ELF-1 (cell line): ENCODE results near the gene VPS37C.

Experiments used
- DNase-seq: peaks from one replicate; pipeline ENCODE4 v3.0.0-alpha.2; 2016; ENCODE audit warnings: low read depth, low spot score

VPS37C gene

DNA sequence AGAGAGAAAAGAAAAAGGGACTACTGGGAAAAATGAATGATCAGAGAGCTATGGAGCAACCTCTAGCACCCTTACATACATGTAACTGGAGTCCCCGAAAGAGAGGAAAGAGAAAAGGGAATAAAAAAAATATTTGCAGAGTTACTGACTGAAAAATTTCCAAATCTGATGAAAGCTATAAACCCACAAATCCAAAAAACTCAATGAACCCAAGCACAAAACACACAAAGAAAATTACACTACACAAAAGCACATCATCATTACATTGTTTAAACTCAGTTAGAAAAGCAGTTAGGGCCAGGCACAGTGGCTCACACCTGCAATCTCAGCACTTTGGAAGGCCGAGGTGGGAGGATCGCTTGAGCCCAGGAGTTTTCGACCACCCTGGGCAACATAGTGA, 6.7 kb downstream of the VPS37C start:
- no peak for DNase-seq

DNA sequence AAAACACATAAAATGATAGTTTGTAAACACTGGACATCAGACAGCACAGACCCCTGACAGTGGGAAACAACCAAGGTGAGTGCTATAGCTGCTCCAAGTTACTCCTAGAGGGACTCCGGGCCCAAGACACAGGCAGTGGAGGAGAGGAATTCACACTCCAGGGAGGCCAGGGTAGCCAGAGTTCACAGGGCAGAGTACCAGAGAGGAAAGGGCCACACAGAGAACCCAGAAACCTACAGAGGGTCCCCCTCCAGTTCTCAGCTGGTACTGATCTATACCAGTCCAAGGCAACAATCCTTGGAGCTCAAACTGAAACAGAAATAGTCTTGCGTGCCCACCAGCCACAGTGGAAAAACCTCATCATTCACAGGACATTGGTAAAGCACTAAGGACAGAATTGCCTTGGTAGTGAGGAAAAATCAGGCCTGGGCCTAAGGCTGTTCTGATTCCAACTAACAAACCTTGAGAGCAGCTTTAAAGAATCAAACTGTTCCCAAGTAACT, 7.6 kb downstream of the VPS37C start:
- DNase-seq, result no peak

- DNase-seq, result no peak
These were observed 8.2 kb downstream of the VPS37C start for GRCh38 chr11:61152816-61153592.

DNA sequence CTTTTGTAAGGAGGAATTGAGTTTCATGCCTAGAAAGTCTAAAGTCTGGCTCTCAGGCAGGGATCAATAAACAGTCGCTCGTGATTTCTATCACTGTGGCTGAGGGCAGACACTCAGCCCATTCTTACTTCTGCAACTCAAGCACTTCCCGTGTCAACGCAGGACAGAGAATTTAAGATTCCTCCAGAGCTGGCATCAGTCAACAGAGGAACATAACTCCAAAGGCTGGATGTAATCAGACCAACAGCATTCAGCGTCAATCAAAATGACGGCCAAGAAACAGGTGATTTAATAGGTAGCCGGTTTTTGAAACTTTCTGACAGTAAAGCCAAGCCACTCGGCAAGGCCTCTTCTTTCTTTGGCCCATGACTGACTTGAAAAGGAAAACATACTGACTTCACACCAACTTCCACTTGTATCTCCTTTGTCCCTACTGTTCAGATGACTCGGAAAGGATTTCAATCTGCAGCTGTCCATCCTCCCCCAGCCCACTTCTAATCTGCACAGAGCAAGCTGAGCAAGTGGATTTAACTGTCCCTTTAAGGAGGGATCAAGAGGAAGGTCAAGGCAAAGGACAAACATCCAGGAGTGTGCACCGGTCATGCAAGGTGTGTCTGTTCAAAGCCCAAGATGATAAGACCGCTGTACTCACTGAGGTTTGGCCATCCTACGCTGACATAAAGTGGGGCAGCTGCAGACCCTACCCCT, 9.5 kb downstream of the VPS37C start:
- DNase-seq, result no peak

GRCh38 chr11:61150706-61151544, 10.3 kb downstream of the VPS37C start:
- DNase-seq, result no peak

DNA sequence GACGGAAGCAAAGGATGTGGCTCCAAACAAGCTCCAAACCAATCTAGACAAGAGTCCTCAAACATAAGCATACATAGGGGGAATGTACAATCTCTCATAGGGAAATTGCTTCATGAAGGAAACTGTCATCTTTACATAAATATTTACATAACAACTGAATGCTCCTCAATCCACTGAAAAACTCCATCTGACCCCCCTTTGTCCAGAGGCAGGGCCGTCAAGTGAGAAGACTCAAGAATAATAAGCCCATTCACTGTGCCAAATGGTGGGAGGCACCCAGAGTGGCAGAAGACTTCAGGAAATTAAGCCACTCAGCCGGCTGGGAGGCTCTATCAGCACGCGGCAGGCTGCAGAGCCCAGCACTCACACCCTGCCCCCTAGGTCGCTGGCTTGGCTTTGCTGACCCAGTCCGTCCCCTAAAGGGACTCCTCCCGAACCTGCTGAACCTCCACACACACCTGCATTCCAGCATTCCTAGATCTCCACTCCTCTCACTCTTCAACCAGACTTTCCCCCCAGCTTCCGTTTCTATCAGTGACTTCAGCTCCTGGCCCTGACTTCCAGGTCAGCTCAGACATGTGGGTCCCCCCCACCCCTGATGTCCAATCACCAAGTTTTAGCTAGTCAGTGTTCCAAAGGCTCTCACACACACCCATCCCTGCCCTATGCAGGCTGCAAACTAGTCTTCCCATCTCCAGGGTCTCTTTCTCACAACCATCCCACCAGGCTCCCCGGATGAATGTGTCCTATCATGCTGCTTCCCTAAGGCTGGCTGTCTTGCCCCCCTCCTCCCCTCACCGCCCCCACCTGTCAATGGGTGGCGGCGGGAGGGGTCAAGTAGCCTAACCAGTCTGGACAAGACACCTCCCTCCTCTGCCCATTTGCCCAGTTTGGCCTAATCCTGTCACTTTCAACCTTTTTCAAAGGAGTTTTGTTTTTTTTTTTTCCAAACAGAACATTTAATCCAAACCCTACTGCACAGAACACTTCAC, 11.3 kb downstream of the VPS37C start:
- peak; percentile 82 for DNase-seq

GRCh38 chr11:61147791-61148620, 13.2 kb downstream of the VPS37C start:
- no peak for DNase-seq

DNA sequence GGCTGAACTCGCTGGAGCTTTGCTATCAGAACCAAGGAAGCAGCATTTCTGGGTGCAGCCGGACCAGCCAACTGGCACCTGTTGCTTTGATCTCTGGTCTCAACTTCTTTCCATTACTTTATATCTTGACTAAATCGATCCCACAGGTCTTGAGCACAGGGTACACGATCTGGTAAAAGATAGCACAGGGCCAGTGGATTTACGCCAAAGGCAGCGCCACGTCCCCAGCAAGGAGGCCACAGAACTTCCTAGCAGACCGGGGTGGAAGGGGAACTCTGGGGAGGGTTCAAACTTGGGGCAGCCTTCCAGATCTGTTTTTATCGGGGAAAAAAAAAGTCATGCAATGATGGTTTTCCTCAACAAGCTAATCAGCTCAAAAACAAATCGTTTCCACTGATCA, 14.0 kb downstream of the VPS37C start:
- no peak for DNase-seq

- DNase-seq, result no peak
These were observed 14.8 kb downstream of the VPS37C start for GRCh38 chr11:61146416-61146815.

- DNase-seq, result no peak
These were observed 15.8 kb downstream of the VPS37C start for GRCh38 chr11:61145228-61146005.

DNA sequence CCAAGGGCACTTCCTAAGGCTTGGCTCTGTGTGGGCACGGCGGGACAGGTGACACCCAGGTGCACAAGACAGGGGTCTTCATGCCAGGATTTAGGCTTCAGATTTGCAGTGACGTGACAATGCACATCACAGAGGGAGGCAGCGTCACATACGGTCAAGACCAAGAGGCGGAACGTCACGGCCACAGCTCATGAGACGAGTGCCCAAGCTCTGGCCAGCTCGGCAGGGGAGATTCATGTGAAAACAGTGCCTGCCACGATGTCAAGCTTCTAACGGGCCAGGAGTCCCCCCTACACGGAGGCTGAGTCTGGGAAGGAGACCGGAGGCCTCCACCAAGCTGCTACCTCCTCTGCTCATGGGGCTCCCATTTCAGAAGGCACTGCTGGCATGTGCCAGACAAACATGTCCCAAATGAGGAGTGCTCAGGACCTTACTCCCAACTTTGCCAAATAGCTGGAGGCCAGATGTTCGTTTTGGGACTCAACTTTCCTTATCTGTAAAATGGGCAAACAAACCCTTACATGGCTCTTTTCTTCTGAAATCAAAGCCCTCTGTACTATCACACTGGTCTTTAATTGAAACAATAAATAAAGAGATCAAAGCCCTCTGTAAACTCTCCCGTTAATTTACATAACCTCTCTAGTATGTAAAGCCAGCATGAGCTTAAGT, 16.6 kb downstream of the VPS37C start:
- DNase-seq, result no peak

DNA sequence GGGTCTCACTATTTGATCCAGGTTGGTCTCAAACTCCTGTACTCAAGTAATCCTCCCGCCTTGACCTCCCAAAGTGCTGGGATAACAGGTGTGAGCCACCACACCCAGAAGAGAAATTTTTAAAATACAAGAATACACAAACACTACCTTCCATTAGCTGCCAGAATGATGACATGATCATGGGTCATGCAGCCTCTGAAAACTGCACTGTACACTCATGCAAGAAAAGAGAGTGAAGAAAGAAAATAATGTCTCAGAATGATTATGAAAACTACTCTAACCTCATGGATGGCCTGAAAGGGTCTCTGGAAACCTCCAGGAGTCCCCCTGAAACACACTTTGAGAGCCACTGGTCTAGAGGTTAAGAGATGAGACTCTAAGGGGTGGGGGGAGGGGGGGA, 18.8 kb downstream of the VPS37C start:
- DNase-seq, result no peak

DNA sequence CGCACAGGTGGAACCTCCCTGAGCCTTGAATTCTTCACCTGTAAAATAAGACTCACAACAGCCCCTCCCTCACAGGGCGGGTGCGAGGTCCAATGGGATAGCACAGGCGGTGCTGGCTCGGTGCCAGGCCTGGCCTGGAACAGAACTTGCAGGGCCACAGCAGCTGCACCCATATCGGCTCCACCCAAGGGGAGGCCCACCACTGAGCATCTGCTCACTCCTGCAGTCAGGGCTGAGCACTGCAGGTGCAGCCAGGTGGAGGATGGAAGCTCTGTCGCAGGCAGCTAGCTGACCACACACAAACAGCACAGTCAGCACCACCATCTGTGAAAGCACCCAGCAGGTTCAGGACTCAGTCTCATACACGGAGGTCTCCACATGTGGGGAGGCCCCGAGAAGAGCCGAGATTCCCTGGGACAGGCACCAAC, 19.6 kb downstream of the VPS37C start:
- DNase-seq, result no peak

DNA sequence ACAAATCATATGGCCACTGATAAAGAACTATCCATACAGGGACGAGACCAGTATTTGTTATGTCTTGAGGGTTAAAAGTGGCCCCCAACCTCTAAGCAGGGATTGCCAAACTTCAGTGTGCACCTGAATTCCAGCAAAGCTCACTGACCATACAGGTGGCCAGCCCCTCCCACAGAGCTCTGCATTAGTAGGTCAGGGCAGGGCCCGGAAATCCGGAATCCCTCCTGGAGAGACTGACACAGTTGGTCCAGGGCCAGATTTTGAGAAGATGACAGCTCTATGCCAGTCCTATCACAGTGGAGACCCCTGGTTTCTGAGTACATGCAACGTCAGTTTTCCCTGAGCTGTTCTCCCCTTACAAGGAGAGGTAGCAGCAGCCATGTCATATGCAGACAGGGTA, 20.8 kb downstream of the VPS37C start:
- no peak for DNase-seq

DNA sequence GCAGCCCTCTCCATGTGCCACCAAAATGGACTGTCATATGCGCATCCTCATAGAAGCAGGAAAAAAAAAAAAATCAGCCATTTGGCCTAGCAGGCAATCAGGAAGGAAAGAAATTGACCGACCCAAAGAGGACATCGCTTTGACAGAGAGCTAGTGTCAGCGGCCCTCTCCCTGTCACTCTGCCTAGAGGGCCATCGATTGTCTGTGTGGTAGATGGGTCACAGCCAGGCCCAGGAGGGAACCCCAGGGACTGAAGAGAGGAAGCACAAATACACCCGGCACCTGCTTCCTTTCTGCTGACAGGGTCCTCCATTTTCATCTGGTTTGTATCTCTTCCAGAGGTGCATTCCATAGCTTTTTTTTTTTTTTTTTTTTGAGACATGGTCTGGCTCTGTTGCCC, 21.8 kb downstream of the VPS37C start:
- no peak for DNase-seq

DNA sequence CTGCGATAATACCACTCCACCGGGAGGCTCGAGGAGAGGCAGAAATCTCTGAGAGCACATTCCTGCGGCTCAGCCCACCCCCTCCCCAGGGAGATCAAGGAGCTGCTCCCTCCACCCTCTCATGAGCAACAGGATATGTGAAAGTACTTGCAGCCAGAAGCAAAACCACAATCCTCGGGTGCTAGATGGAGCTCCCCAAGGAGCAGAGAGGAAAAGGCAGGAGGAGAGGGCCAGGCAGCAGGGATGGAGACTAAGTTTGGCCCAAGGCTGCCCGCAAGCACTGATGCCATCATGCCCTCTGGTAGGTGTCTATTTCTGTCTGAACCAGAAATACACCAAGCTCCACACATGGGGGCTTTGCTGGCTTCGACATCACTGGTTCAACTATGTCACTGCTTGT, 22.3 kb downstream of the VPS37C start:
- DNase-seq, result no peak

DNA sequence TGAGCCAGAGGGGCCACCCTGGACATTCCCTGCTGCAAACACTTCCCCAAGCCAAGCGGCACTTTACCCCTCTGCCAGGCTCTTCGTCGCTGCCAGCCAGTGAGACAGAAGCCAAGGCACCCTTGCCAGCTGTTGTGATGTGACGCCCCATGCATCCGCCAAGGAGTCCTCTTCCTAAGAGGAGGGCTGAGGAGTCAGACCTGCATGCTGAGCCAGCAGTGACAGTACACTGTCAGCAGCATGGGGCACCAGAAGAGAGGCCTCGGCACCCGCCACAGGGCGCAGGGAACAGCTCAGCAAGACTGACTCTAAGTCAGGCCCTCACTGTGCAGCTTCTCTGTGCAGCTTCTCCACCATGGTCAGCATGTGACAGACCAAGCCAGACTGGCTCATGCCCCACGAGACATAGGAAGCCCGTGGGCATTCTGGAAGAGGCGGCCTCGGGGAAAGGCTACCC, 26.4 kb downstream of the VPS37C start:
- DNase-seq, result no peak

DNA sequence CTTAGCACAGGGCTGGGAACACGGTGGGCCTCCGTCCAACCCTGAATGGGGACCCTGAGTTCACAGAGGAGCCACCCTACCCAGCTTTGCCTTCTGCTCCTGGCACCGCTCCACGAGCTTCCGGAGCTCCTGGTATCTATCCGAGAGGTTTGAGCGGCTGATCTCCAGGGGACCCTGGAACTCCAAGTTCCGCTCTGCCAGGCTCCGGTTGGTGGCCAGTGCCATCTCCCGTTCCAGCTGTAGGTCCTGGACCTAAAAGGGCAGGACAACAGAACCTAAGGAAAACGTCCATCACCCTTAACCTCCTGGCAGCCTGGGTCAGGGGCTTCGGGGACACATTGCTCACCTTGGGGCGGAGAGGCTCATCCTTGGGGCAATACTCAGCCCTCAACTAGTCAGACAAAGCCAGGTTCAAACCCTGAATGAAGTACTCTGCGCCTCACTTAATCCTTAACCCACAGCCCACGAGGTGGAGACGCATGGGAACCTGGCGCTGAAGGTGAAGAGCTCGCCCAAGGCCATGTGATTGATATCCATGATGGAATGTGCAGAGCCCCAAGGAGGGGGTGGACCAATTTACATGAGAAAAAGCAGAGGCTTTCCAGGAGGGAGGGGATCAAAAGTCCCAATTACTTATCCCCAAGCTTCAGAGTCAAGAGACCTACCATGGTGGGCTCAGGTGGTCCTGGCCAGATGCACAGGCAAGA, 27.1 kb downstream of the VPS37C start:
- DNase-seq, result peak; percentile 63
